Lower leg skin (tissue), 4 donors: ENCODE results near the gene MYRF. TPM values are rescaled to one million over a fixed set of nuclear protein-coding genes. Genes with fewer than 3 reads are reported as not detected.

ENCODE experiments used
- DNase-seq, 2 donors: peaks; one replicate each; pipeline ENCODE4 v3.0.0-alpha.2; 2019; ENCODE audit warnings: low spot score in 2 of 2
- H3K4me3 ChIP-seq: fragments of 200-600 bp; sonication (generic); 2 replicates; pipeline ENCODE4 v1.5.1; 2017; ENCODE audit warnings: mild to moderate bottlenecking, low read depth; ENCODE audit not compliant: poor library complexity, severe bottlenecking
- POLR2A ChIP-seq, 2 donors: fragments of 450-650 bp; IDR thresholded peaks; one replicate each; pipeline ENCODE4 v1.6.1; 2016 to 2017; ENCODE audit warnings: antibody characterized with exemption in 2 of 2, mild to moderate bottlenecking in 1 of 2, moderate library complexity in 1 of 2
- WGBS, 2 donors: methylation state at CpG; one replicate each; pipeline ENCODE4 v1.1.5; 2018; 5-methylcytosine and 5-hydroxymethylcytosine counted together
- intact Hi-C: fragments of 100-400 bp; cut with DNase I; formaldehyde crosslinking; loops from one replicate; pipeline ENCODE4 v1.15.0; 2023; ENCODE audit warnings: low total_unique reads
- total RNA-seq, 4 donors: library from RNA; depleted of rRNA; stranded (reverse); fragments of >200 nt; gene quantifications; one replicate each; pipeline ENCODE4 v1.1.0, GENCODE V29; 2016
- TF ChIP-seq, protein P1 (sequence below), 3 donors: fragments of 450-650 bp; IDR thresholded peaks; one replicate each; pipeline ENCODE4 v1.5.1; 2016; ENCODE audit warnings: antibody characterized with exemption in 3 of 3, mild to moderate bottlenecking in 3 of 3, moderate library complexity in 2 of 3

Gene MYRF
- total RNA-seq = 1 to 10 TPM in 2 of 4 donors, under 1 TPM in 1, not detected in 1; 0.23 to 2.6 (median 1.4) TPM

DNA sequence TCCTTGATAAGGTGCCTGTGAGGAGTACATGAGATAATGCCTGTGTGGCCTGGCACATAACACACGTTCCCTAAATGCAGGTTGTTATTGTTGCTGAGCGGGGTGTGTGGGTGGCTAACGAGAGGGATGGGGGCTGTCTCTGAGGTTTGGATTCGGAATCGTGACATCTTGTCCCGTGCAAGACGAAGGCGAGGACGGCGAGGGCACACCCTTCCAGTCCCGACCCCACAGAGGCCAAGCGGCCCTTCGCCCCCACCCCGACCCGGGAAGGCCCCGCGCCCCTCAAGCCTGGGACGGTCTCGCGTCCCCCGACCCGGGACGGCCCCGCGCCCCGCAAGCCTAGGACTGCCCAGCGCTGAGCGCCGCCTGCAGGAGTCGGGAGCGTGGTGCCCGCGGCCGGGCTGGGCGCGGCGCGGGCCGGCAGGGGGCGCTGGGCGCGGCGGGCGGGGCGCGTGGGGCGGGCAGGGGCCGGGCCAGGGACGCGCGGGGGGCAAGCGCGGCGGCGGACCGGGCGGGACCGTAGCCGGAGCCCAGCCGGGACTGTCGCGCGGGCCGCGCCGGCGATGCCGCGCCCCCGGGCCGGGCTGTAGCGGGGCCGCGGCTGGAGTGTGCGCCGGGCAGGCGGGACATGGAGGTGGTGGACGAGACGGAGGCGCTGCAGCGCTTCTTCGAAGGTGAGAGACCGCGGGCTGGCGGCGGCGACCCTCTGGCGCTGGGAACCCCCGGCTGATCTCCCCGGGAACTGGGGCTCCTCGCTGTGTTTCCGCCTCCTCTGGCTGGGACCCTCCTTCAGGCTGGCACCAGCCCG lies at the start of gene MYRF:
MYRF (plus strand) TSS at position 520 of the 808 bp plus-strand sequence; CDS start at position 629, 109 bp downstream.
- no peak for TF ChIP-seq POLR2A (IDR thresholded peaks at IDR 0.05)
- TF ChIP-seq, protein P1, sequence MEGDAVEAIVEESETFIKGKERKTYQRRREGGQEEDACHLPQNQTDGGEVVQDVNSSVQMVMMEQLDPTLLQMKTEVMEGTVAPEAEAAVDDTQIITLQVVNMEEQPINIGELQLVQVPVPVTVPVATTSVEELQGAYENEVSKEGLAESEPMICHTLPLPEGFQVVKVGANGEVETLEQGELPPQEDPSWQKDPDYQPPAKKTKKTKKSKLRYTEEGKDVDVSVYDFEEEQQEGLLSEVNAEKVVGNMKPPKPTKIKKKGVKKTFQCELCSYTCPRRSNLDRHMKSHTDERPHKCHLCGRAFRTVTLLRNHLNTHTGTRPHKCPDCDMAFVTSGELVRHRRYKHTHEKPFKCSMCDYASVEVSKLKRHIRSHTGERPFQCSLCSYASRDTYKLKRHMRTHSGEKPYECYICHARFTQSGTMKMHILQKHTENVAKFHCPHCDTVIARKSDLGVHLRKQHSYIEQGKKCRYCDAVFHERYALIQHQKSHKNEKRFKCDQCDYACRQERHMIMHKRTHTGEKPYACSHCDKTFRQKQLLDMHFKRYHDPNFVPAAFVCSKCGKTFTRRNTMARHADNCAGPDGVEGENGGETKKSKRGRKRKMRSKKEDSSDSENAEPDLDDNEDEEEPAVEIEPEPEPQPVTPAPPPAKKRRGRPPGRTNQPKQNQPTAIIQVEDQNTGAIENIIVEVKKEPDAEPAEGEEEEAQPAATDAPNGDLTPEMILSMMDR (IDR thresholded peaks at IDR 0.05) = no peak
- 1 to 2% methylated on average over 22 to 54 of the region's 93 CpGs for WGBS, 2 donors
- intact Hi-C loops = no loop called here
- peak in 1 of 2 donors; percentile 89 for DNase-seq
- H3K4me3 ChIP-seq = no peak within 1 kb of the TSS

DNA sequence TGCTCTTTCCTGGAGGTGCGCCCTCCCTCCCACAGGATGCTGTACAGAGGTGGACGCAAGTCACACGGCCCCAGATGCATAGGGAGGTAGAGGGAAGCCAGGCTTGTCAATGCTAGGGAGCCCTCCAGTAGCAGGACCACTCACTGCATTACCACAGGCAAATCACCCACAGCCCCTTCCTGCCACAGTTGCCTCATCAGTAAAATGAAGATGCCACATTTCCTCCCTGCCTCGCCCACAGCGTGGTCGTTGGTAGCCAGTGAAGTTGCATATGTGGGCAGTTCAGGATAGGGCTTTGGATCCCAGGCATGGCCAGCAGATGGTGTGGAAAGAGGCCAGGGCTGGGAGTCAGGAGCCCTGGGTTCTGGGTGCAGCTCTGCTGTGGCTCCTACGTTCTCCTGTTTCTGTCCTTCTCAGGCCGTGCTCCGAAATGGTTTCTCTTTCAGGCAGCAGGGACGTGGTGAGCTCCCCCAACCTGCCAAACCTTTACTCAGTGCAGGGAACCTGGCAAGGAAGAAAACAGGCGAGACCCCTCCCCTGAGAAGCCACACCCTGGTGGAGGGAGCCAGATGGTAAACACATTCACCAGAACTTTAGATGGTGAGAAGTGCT lies 49.6 kb upstream of the MYRF start:
- WGBS, 2 donors = 80 to 81% methylated on average over 11 of the region's 11 CpGs
- no peak for DNase-seq
- TF ChIP-seq POLR2A (IDR thresholded peaks at IDR 0.05) = no peak
- TF ChIP-seq, protein P1 (IDR thresholded peaks at IDR 0.05) = no peak
- H3K4me3 ChIP-seq = no peak overlapping the region
- intact Hi-C loops = no loop called here

DNA sequence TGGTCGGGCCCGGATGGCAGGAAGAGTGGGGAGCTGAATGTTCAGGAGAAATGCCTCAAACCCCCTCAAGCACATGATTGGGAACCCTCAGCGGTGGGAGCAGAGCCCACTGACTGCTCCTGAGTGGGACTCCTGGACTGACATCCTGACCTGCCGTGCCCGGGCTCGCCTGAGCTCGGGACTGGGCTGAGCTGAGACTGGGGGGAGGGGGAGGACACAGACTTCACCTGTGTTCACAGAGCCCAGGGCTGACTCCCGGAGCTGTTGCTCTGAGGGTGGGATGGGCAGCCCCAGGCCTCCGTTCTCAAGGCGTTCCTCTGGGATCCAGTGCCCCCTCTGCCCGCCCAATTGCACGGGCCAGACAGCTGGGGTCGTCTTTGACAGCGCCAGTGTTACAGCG lies 47.6 kb upstream of the MYRF start:
- TF ChIP-seq, protein P1 (IDR thresholded peaks at IDR 0.05) = no peak
- TF ChIP-seq POLR2A (IDR thresholded peaks at IDR 0.05) = no peak
- 67 to 78% methylated on average over 15 of the region's 15 CpGs for WGBS, 2 donors
- intact Hi-C loops = no loop called here
- DNase-seq = no peak
- H3K4me3 ChIP-seq = no peak overlapping the region

DNA sequence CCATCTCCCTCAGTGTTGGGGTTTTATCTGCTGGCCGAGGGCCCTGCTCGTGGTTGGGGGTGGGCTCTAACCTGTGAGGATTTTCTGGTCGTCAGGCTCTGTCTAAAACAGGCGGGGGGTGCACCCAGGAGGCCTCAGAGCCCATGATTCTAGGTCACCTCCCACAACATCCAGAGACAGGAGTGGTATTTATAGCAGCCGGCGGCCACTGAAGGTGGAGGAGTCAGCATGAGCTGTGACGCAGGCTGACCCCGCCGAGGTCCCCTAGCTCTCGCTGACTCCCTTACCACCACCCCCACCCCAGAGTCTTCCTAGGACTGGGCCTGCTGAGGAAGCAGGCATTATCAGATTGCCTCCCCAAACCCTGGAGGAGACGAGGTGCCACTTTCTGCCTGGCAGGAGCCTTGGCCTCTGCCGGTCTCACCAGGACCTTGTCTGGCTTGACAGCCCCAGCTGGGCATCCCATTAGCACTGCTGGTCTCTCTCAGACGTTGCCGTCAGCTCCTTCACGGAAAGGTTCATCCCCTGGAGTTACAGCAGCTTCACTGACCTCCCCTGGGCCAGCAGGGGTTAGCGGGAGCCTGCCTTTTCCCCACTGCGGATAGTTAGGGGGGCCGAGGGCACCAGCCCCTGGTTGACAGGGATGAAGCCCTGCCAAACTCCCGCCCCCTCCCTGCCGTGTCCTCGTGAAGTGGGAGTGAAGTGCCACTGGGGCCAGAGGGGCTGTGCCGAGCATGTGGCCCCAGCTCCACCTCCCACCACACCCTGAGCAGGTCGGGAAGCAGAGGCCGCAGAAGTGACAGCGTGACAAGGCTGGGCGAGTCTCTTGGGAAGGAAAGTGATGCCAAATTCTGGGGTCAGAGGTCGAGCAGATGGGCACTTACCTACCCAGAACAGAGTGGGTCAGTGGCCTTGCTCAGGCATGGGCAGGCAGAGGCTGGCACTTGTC lies 45.7 kb upstream of the MYRF start:
- H3K4me3 ChIP-seq = no peak overlapping the region
- intact Hi-C loops = no loop called here
- no peak for DNase-seq
- 88% methylated on average over 20 to 23 of the region's 27 CpGs for WGBS, 2 donors
- TF ChIP-seq POLR2A (IDR thresholded peaks at IDR 0.05) = no peak
- TF ChIP-seq, protein P1 (IDR thresholded peaks at IDR 0.05) = no peak

DNA sequence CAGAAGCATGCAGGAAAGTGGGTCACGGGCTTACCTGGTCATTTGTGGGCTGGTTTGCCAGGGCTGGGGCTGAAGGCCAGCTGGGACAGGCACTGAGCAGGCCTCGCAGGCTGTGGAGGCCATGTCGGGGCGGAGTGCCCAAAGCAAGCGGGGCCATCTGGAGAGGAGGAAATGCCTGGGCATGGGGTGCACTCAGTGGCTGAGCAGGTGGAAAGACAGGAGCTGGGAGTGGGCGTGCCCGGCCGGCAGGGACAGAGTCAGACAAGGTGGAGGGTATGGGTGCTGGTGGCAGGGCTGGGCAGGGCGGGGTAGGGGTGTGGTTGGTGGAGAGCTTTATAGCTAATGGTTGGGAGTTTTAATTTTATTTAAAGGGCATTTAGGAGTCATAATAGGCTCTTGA lies 44.9 kb upstream of the MYRF start:
- WGBS, 2 donors = 78 to 87% methylated on average over 9 of the region's 9 CpGs
- TF ChIP-seq, protein P1 (IDR thresholded peaks at IDR 0.05) = no peak
- no peak for TF ChIP-seq POLR2A (IDR thresholded peaks at IDR 0.05)
- no peak overlapping the region for H3K4me3 ChIP-seq
- no peak for DNase-seq
- intact Hi-C loops = no loop called here
